ENCODE measurements around the gene PRAMEF1.
A peak's percentile ranks its signal among the peaks of the same experiment; 100 is the strongest.
"Not testable (repeated sequence)": the region's sequence is repeated elsewhere in the genome, so short reads cannot be mapped to it uniquely, and the experiment has no call there.

PRAMEF1 gene

GRCh38 chr1:12775443-12775842 is 15.8 kb upstream of the PRAMEF1 start:
- no peak overlapping the region for H3K4me3 ChIP-seq (ENCODE audit: low read depth, low read length)
- TF ChIP-seq, protein P1, sequence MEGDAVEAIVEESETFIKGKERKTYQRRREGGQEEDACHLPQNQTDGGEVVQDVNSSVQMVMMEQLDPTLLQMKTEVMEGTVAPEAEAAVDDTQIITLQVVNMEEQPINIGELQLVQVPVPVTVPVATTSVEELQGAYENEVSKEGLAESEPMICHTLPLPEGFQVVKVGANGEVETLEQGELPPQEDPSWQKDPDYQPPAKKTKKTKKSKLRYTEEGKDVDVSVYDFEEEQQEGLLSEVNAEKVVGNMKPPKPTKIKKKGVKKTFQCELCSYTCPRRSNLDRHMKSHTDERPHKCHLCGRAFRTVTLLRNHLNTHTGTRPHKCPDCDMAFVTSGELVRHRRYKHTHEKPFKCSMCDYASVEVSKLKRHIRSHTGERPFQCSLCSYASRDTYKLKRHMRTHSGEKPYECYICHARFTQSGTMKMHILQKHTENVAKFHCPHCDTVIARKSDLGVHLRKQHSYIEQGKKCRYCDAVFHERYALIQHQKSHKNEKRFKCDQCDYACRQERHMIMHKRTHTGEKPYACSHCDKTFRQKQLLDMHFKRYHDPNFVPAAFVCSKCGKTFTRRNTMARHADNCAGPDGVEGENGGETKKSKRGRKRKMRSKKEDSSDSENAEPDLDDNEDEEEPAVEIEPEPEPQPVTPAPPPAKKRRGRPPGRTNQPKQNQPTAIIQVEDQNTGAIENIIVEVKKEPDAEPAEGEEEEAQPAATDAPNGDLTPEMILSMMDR (IDR thresholded peaks at IDR 0.05; ENCODE audit: insufficient read depth, low read depth, low read length, missing control alignments) = no peak
- no peak for DNase-seq (ENCODE audit: low read depth)

DNA sequence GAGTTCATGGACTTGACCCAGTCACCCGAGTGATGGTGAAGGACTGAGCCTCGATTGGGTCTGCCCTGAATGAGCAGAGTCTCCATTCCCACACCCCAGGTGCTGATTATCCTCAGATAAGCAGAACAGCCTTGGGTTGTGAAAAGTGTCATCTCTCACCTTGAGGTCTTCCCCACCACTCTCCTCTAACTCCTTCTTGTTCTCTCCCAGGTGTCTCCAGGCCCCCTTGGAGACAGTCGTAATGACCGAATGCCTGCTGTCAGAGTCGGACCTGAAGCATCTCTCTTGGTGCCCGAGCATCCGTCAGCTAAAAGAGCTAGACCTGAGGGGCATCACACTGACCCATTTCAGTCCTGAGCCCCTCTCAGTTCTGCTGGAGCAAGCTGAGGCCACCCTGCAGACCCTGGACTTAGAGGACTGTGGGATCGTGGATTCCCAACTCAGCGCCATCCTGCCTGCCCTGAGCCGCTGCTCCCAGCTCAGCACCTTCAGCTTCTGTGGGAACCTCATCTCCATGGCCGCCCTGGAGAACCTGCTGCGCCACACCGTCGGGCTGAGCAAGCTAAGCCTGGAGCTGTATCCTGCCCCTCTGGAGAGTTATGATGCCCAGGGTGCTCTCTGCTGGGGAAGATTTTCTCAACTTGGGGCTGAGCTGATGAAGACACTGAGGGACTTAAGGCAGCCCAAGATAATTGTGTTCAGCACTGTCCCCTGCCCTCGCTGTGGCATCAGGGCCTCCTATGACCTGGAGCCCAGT is 14.2 kb upstream of the PRAMEF1 start:
- TF ChIP-seq, protein P1 (IDR thresholded peaks at IDR 0.05; ENCODE audit: insufficient read depth, low read depth, low read length, missing control alignments) = no peak
- no peak overlapping the region for H3K4me3 ChIP-seq (ENCODE audit: low read depth, low read length)
- DNase-seq (ENCODE audit: low read depth) = no peak

DNA sequence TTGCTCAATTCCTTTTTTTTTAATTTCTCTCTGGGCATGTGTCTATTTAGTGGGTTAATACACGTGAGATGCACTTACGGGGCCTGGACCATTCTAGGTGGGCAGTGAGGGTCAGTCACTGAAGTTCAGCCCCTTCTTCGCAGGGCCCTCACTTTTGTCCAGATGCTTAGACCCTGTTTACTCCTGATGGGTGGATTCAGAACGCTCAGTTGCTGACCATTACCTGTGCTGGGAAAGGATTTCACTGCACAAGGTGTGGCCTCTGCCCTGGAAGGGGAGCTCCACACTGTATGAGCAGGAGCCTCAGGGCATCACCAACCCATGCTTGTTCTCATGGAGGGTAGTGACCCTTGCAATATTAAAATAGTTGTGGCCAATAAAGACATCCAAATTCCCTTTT is 13.1 kb upstream of the PRAMEF1 start:
- TF ChIP-seq, protein P1 (IDR thresholded peaks at IDR 0.05; ENCODE audit: insufficient read depth, low read depth, low read length, missing control alignments) = no peak
- DNase-seq (ENCODE audit: low read depth) = no peak
- no peak overlapping the region for H3K4me3 ChIP-seq (ENCODE audit: low read depth, low read length)

DNA sequence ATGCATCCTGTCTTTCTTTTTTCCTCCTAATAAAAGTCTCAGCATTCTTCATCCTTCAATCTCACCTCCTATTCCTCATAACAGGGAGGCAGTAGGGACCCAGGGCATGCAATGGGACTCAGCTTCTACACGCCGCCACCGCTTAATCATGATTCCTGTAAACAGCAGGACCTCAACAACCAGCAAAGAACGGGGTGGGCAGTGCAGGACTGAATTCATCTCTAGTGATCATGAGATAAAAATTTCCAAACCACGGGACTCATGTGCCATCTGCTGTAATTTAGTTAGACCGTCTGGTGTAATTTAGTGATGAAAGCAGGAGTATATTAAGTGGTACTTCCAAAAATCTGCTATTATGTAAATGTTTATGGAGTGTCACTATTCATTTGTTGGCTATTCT is 12.3 kb upstream of the PRAMEF1 start:
- no peak for DNase-seq (ENCODE audit: low read depth)
- H3K4me3 ChIP-seq (ENCODE audit: low read depth, low read length) = no peak overlapping the region
- TF ChIP-seq, protein P1 (IDR thresholded peaks at IDR 0.05; ENCODE audit: insufficient read depth, low read depth, low read length, missing control alignments) = no peak

- DNase-seq (ENCODE audit: low read depth) = not testable (repeated sequence)
Observed at GRCh38 chr1:12781488-12781887, 9.7 kb upstream of the PRAMEF1 start.

DNA sequence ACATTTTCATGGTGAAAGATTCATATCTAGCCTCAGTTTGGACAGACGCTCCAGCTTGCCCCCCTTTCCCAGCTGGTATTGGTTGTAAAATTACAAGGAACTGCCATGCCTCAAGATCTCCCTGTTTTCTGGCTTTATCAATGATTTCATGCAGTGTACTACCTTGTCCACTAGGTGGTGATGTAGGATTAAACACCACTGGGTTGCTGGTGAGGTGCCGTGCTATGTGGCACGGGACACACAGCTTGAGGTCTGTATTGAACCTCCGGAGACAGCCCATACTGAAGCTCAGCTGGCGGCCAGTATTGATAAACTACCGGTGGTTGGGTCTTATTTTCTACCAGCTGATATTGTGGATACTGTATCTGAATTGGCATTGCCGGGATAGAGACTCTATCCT is 7.4 kb upstream of the PRAMEF1 start:
- DNase-seq (ENCODE audit: low read depth) = not testable (repeated sequence)

More at GRCh38 chr1:12781488-12781887, 9.7 kb upstream of the PRAMEF1 start:
- H3K4me3 ChIP-seq (ENCODE audit: low read depth, low read length) = not testable (repeated sequence)

GRCh38 chr1:12784729-12785128 is 6.5 kb upstream of the PRAMEF1 start:
- not testable (repeated sequence) for H3K4me3 ChIP-seq (ENCODE audit: low read depth, low read length); DNase-seq (ENCODE audit: low read depth)

More for the DNA sequence above, 7.4 kb upstream of the PRAMEF1 start:
- not testable (repeated sequence) for H3K4me3 ChIP-seq (ENCODE audit: low read depth, low read length)
- TF ChIP-seq, protein P1 (IDR thresholded peaks at IDR 0.05; ENCODE audit: insufficient read depth, low read depth, low read length, missing control alignments) = peak; percentile 2

GRCh38 chr1:12798911-12799310 is 7.7 kb downstream of the PRAMEF1 start:
- TF ChIP-seq, protein P1 (IDR thresholded peaks at IDR 0.05; ENCODE audit: insufficient read depth, low read depth, low read length, missing control alignments) = no peak
- H3K4me3 ChIP-seq (ENCODE audit: low read depth, low read length) = no peak overlapping the region
- no peak for DNase-seq (ENCODE audit: low read depth)

All from GM12865 (cell line).